Chondrocyte (in vitro differentiated cells): Measurements from ENCODE around the gene SFMBT2. TPM values are rescaled to one million over a fixed set of nuclear protein-coding genes. Genes with fewer than 3 reads are reported as not detected.

ENCODE experiments used
- DNase-seq: peaks from one replicate; pipeline ENCODE4 v3.0.0; 2021; ENCODE audit warnings: mixed read lengths, low spot score
- H3K27ac Mint-ChIP-seq: one replicate; pipeline ENCODE4 v1.8.0; 2021; ENCODE audit warnings: mild to moderate bottlenecking, moderate library complexity, mixed read lengths; ENCODE audit not compliant: unreplicated experiment
- H3K27me3 Mint-ChIP-seq: 2 replicates; pipeline ENCODE4 v1.8.0; 2021; ENCODE audit warnings: low read depth, mixed read lengths
- H3K36me3 Mint-ChIP-seq: 2 replicates; pipeline ENCODE4 v1.8.0; 2021; ENCODE audit warnings: low read depth, mixed read lengths
- H3K4me1 Mint-ChIP-seq: 2 replicates; pipeline ENCODE4 v1.8.0; 2021; ENCODE audit warnings: low read depth, mild to moderate bottlenecking, mixed read lengths
- H3K4me3 Mint-ChIP-seq: one replicate; pipeline ENCODE4 v1.8.0; 2021; ENCODE audit warnings: mild to moderate bottlenecking, moderate library complexity, mixed read lengths; ENCODE audit not compliant: unreplicated experiment
- H3K9me3 Mint-ChIP-seq: 2 replicates; pipeline ENCODE4 v1.8.0; 2021; ENCODE audit warnings: low read depth, mixed read lengths
- total RNA-seq: library from RNA; stranded (reverse); gene quantifications from 3 replicates; pipeline ENCODE4 v1.2.1, GENCODE V29; 2021
- TF ChIP-seq, protein P1 (sequence below): fragments of 200-600 bp; sonication (generic); IDR thresholded peaks from 2 replicates; pipeline ENCODE4 v1.5.0; 2021; ENCODE audit warnings: antibody characterized with exemption, mild to moderate bottlenecking, moderate library complexity

Gene SFMBT2
- total RNA-seq, 1 donor from 2014 or later: 1.9 TPM

DNA sequence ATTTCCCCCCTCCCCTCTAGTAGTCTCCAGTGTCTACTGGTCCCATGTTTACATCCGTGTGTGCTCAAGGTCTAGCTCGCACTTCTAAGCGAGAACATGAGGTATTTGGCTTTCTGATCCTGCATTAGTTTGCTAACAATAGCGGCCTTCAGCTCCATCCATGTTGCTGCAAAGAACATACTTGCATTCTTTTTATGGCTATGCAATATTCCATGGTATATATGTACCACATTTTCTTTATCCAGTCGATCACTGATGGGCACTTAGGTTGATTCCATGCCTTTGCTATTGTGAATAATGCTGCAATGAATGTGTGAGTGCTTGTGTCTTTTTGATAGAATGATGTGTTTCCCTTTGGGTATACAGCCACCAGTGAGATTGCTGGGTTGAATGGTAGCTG, 160.6 kb downstream of the SFMBT2 start:
- no peaks in the 10 kb centered on the region for H3K4me1 Mint-ChIP-seq
- H3K9me3 Mint-ChIP-seq: no peaks in the 10 kb centered on the region
- H3K27me3 Mint-ChIP-seq: no peaks in the 10 kb centered on the region

DNA sequence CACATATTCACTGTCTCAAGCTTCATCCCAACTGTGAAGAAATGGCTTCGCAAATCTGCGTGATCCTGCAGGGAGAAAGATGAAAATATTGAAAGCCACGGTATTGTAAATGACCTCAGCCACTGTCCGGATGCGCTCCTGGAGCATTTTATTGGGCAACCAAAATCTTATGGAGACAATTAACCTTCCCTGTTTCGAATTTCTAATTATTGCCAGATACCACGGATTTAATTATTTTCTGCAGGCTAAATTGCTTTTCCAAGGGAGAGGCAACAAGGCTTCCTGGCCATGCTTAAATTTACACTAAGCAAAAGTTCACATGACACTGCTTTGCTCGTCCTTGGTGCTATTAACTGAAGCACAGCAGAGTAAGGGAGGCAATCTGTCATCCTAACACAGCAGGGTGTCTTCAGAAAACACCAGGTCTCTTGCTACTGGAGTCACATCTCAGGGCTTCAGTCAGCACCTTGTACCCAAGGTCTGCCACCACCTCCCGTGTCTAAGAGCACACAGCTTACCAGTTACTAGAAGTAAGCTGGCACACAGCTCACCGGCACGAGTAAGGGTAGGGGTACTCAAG, 162.2 kb downstream of the SFMBT2 start:
- no peak overlapping the region for H3K27ac Mint-ChIP-seq

More for the DNA sequence above, 160.6 kb downstream of the SFMBT2 start:
- DNase-seq: no peak
- Mint-ChIP-seq H3K27ac (no peak overlapping the region), H3K4me3 (no peak overlapping the region), H3K36me3 (no peaks in the 10 kb centered on the region)
- TF ChIP-seq, protein P1, sequence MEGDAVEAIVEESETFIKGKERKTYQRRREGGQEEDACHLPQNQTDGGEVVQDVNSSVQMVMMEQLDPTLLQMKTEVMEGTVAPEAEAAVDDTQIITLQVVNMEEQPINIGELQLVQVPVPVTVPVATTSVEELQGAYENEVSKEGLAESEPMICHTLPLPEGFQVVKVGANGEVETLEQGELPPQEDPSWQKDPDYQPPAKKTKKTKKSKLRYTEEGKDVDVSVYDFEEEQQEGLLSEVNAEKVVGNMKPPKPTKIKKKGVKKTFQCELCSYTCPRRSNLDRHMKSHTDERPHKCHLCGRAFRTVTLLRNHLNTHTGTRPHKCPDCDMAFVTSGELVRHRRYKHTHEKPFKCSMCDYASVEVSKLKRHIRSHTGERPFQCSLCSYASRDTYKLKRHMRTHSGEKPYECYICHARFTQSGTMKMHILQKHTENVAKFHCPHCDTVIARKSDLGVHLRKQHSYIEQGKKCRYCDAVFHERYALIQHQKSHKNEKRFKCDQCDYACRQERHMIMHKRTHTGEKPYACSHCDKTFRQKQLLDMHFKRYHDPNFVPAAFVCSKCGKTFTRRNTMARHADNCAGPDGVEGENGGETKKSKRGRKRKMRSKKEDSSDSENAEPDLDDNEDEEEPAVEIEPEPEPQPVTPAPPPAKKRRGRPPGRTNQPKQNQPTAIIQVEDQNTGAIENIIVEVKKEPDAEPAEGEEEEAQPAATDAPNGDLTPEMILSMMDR: no peak

DNA sequence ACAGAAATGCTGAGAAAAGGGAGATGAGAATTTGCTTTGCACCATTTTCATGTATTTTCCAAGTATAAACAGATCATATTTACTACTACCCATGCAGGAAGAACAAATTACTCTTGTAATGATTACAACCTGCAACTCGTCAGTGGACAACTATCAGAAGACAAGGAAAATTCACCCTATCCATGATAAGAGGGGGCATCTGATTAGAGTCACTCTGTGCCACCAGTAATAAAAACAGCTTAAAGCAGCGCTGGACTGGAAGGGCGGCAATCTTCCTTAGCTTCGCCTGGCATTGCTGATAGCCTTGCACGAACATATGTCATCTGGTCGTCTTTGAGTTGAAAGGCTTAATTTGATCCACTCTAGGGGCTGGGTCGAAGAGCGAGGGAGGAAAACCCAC, 162.7 kb downstream of the SFMBT2 start:
- DNase-seq: no peak
- H3K27me3 Mint-ChIP-seq: no peaks in the 10 kb centered on the region
- peaks cover 7% of the 10 kb centered on the region for H3K4me1 Mint-ChIP-seq
- H3K9me3 Mint-ChIP-seq: no peaks in the 10 kb centered on the region
- no peak overlapping the region for H3K4me3 Mint-ChIP-seq
- H3K36me3 Mint-ChIP-seq: no peaks in the 10 kb centered on the region
- no peak overlapping the region for H3K27ac Mint-ChIP-seq
- TF ChIP-seq, protein P1: no peak

More for the DNA sequence above, 162.2 kb downstream of the SFMBT2 start:
- peaks cover 7% of the 10 kb centered on the region for H3K4me1 Mint-ChIP-seq
- no peak overlapping the region for H3K4me3 Mint-ChIP-seq
- no peaks in the 10 kb centered on the region for H3K9me3 Mint-ChIP-seq
- no peaks in the 10 kb centered on the region for H3K27me3 Mint-ChIP-seq
- H3K36me3 Mint-ChIP-seq: no peaks in the 10 kb centered on the region
- TF ChIP-seq, protein P1: no peak
- no peak for DNase-seq

DNA sequence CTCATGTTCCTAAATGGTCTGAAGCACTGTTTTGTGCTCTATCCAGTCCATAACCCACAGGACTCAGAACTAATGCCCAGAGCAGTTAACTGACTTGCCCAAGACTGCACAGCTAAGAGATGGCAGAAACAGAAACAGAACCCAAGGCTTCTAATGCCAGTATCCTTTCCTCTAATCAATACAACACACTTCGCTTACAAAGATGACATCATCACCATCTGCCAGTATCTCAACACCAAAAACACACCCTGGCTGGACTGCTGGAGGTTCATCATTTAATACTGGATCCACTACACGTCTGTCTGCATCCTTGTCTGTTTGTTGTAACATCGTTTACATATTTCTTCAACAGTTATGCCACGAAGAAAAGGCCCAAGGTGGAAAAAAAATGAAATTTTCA, 165.3 kb downstream of the SFMBT2 start:
- H3K36me3 Mint-ChIP-seq: peaks cover 2% of the 10 kb centered on the region
- no peak overlapping the region for H3K4me3 Mint-ChIP-seq
- peaks cover 7% of the 10 kb centered on the region for H3K4me1 Mint-ChIP-seq
- H3K27me3 Mint-ChIP-seq: no peaks in the 10 kb centered on the region
- H3K9me3 Mint-ChIP-seq: no peaks in the 10 kb centered on the region
- H3K27ac Mint-ChIP-seq: no peak overlapping the region
- TF ChIP-seq, protein P1: no peak
- no peak for DNase-seq

DNA sequence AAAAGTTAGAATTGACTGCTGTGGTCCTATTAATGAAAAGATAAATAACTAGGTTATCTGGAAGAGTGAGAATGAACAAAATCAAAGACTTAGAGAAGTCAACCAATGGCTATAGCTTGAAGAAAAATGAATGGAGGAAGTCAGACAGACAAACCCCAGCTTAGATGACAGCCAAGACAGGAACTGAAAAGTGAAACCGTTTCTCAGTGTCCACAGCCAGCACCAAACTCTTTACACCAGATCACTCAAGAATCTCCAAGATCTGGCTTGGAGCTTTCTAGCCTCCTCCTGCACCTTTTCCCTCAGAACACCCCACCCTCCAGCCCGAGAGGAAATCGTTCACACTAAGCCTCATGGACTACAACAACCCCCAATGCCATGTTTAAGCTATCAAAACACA, 167.0 kb downstream of the SFMBT2 start:
- H3K4me3 Mint-ChIP-seq: no peak overlapping the region
- no peak for DNase-seq
- H3K27ac Mint-ChIP-seq: no peak overlapping the region
- peaks cover 2% of the 10 kb centered on the region for H3K36me3 Mint-ChIP-seq
- H3K4me1 Mint-ChIP-seq: peaks cover 7% of the 10 kb centered on the region
- no peaks in the 10 kb centered on the region for H3K9me3 Mint-ChIP-seq
- H3K27me3 Mint-ChIP-seq: no peaks in the 10 kb centered on the region
- TF ChIP-seq, protein P1: no peak
